ENCODE results near the gene PPP6C.
"Not testable (repeated sequence)": the region's sequence is repeated elsewhere in the genome, so short reads cannot be mapped to it uniquely, and the experiment has no call there.

The PPP6C gene

DNA sequence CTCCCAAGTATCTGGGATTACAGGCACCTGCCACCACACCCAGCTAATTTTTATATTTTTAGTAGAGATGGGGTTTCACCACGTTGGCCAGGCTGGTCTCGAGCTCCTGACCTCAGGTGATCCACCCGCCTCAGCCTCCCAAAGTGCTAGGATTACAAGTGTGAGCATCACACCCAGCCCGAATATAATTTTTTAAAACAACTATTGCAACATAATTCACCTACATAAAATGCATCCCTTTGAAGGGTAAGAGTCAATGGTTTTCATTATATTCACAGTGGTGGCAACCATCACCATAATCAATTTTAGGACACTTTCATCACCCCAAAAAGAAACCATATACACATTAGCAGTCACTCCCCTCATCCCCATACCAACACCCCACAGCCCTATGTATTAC is 9.8 kb downstream of the PPP6C start:
- H3K27ac ChIP-seq (ENCODE audit: low read depth, low read length); H3K4me1 ChIP-seq (ENCODE audit: control insufficient read depth, low read depth, low read length); H2BK5ac ChIP-seq (ENCODE audit: low read length); H2BK15ac ChIP-seq (replicated peaks; ENCODE audit: low read depth); H3K4me3 ChIP-seq (ENCODE audit: low read length); H3K23ac ChIP-seq (ENCODE audit: low read length); H2BK120ac ChIP-seq (ENCODE audit: low read depth, low read length); H3K4me2 ChIP-seq (ENCODE audit: low read length); H2AK5ac ChIP-seq (ENCODE audit: low read length); H4K5ac ChIP-seq (ENCODE audit: low read length); H3K18ac ChIP-seq (ENCODE audit: low read length); H4K8ac ChIP-seq (ENCODE audit: low read depth, low read length); DNase-seq; H3K9ac ChIP-seq (ENCODE audit: low read length); H3K56ac ChIP-seq (ENCODE audit: low read length); H3K27me3 ChIP-seq (ENCODE audit: insufficient read depth, low read length, poor library complexity); H3K36me3 ChIP-seq (ENCODE audit: control insufficient read depth, insufficient read depth, low read length); H3K4ac ChIP-seq (ENCODE audit: low read depth, low read length): not testable (repeated sequence)
- Histone ChIP-seq H3K79me1 (ENCODE audit: low read length) (peaks cover 20% of the 10 kb centered on the region), H3K79me2 (ENCODE audit: control insufficient read depth, insufficient read depth, low read length) (peaks cover 49% of the 10 kb centered on the region)
- WGBS (ENCODE audit: extremely low coverage, insufficient coverage, low lambda C conversion rate), result no CpG with 5 or more reads among the region's 4 CpGs

GRCh38 chr9:125177888-125178287 is 11.7 kb downstream of the PPP6C start:
- H2BK5ac ChIP-seq (ENCODE audit: low read length), result no peak overlapping the region
- H4K8ac ChIP-seq (ENCODE audit: low read depth, low read length), result no peak overlapping the region
- no peak overlapping the region for H3K4ac ChIP-seq (ENCODE audit: low read depth, low read length)
- H4K5ac ChIP-seq (ENCODE audit: low read length), result no peak overlapping the region
- H3K79me1 ChIP-seq (ENCODE audit: low read length), result peaks cover 14% of the 10 kb centered on the region
- H3K36me3 ChIP-seq (ENCODE audit: control insufficient read depth, insufficient read depth, low read length), result no peaks in the 10 kb centered on the region
- no peak overlapping the region for H3K27ac ChIP-seq (ENCODE audit: low read depth, low read length)
- no peak overlapping the region for H3K4me2 ChIP-seq (ENCODE audit: low read length)
- no peak overlapping the region for H2AK5ac ChIP-seq (ENCODE audit: low read length)
- no peaks in the 10 kb centered on the region for H3K27me3 ChIP-seq (ENCODE audit: insufficient read depth, low read length, poor library complexity)
- H3K4me1 ChIP-seq (ENCODE audit: control insufficient read depth, low read depth, low read length), result no peaks in the 10 kb centered on the region
- H3K79me2 ChIP-seq (ENCODE audit: control insufficient read depth, insufficient read depth, low read length), result peaks cover 39% of the 10 kb centered on the region
- no peak overlapping the region for H3K18ac ChIP-seq (ENCODE audit: low read length)
- H3K23ac ChIP-seq (ENCODE audit: low read length), result no peak overlapping the region
- no peak overlapping the region for H2BK120ac ChIP-seq (ENCODE audit: low read depth, low read length)
- H3K56ac ChIP-seq (ENCODE audit: low read length), result no peak overlapping the region
- DNase-seq, result no peak
- H2BK15ac ChIP-seq (replicated peaks; ENCODE audit: low read depth), result no peak overlapping the region
- WGBS (ENCODE audit: extremely low coverage, insufficient coverage, low lambda C conversion rate), result no CpG with 5 or more reads among the region's 1 CpG
- no peak overlapping the region for H3K9ac ChIP-seq (ENCODE audit: low read length)
- no peak overlapping the region for H3K4me3 ChIP-seq (ENCODE audit: low read length)

DNA sequence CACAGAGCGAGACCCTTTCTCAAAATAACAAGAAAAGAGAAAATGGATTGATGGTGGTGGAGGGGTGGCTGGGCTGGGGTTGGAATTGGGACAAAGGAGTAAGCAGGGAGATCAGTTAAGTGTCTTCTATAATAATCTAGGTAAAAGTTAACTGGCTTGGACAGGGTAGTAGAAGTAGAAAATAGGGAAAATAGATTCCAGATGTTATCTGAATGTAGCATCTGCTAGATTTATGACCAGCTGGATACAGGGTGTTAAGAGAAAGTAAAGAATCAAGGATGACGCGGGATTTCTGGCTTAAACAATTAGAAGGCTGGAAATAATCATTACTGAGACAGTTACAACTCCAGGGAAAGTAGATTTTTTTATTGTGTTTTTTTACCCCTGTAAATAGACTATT is 13.0 kb downstream of the PPP6C start:
- H2BK15ac ChIP-seq (replicated peaks; ENCODE audit: low read depth), result no peak overlapping the region

DNA sequence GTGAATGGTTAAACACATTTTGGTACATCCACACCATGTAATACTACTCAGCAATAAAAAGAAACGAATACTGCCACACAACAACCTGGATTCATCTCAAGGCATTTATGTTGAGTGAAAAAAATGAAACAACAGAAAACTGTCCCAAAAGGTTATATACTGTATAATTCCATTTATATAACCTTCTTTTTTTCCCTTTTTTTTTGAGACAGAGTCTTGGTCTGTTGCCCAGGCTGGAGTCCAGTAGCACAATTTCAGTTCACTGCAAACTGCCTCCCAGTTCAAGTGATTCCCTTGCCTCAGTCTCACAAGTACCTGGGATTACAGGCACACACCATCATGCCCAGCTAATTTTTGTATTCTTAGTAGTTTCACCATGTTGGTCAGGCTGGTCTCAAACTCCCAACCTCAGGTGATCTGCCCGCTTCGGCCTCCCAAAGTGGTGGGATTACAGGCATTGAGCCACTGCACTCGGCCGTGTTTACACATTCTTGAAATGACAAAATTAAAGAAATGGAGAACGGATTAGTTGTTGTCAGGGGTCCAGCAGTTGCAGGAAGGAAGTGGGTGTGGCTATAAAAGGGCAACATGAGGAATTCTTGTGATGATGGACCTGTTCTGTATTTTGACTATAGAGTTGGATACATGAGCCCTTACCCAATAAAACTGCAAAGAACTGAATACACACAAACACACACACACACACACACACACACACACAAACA is 17.4 kb downstream of the PPP6C start:
- H4K5ac ChIP-seq (ENCODE audit: low read length), result no peak overlapping the region
- no peak overlapping the region for H3K4me3 ChIP-seq (ENCODE audit: low read length)
- H2AK5ac ChIP-seq (ENCODE audit: low read length), result no peak overlapping the region
- H3K18ac ChIP-seq (ENCODE audit: low read length), result no peak overlapping the region
- H3K23ac ChIP-seq (ENCODE audit: low read length), result no peak overlapping the region
- DNase-seq, result no peak
- H2BK120ac ChIP-seq (ENCODE audit: low read depth, low read length), result no peak overlapping the region
- no peak overlapping the region for H3K4ac ChIP-seq (ENCODE audit: low read depth, low read length)
- H3K27ac ChIP-seq (ENCODE audit: low read depth, low read length), result no peak overlapping the region
- no peaks in the 10 kb centered on the region for H3K36me3 ChIP-seq (ENCODE audit: control insufficient read depth, insufficient read depth, low read length)
- peaks cover 6% of the 10 kb centered on the region for H3K79me1 ChIP-seq (ENCODE audit: low read length)
- no peaks in the 10 kb centered on the region for H3K4me1 ChIP-seq (ENCODE audit: control insufficient read depth, low read depth, low read length)
- no peak overlapping the region for H3K9ac ChIP-seq (ENCODE audit: low read length)
- H3K4me2 ChIP-seq (ENCODE audit: low read length), result no peak overlapping the region
- no peak overlapping the region for H3K56ac ChIP-seq (ENCODE audit: low read length)
- peaks cover 9% of the 10 kb centered on the region for H3K79me2 ChIP-seq (ENCODE audit: control insufficient read depth, insufficient read depth, low read length)
- WGBS (ENCODE audit: extremely low coverage, insufficient coverage, low lambda C conversion rate), result no CpG with 5 or more reads among the region's 6 CpGs
- H2BK5ac ChIP-seq (ENCODE audit: low read length), result no peak overlapping the region
- H2BK15ac ChIP-seq (replicated peaks; ENCODE audit: low read depth), result no peak overlapping the region
- no peaks in the 10 kb centered on the region for H3K27me3 ChIP-seq (ENCODE audit: insufficient read depth, low read length, poor library complexity)
- H4K8ac ChIP-seq (ENCODE audit: low read depth, low read length), result no peak overlapping the region

More for the DNA sequence above, 13.0 kb downstream of the PPP6C start:
- Histone ChIP-seq H3K4ac (ENCODE audit: low read depth, low read length) (no peak overlapping the region), H3K27me3 (ENCODE audit: insufficient read depth, low read length, poor library complexity) (no peaks in the 10 kb centered on the region), H2BK120ac (ENCODE audit: low read depth, low read length) (no peak overlapping the region), H3K23ac (ENCODE audit: low read length) (no peak overlapping the region), H4K5ac (ENCODE audit: low read length) (no peak overlapping the region), H2AK5ac (ENCODE audit: low read length) (no peak overlapping the region), H3K36me3 (ENCODE audit: control insufficient read depth, insufficient read depth, low read length) (no peaks in the 10 kb centered on the region), H3K4me2 (ENCODE audit: low read length) (no peak overlapping the region), H3K79me2 (ENCODE audit: control insufficient read depth, insufficient read depth, low read length) (peaks cover 28% of the 10 kb centered on the region), H2BK5ac (ENCODE audit: low read length) (no peak overlapping the region), H3K27ac (ENCODE audit: low read depth, low read length) (no peak overlapping the region), H3K79me1 (ENCODE audit: low read length) (peaks cover 11% of the 10 kb centered on the region), H4K8ac (ENCODE audit: low read depth, low read length) (no peak overlapping the region), H3K4me3 (ENCODE audit: low read length) (no peak overlapping the region), H3K9ac (ENCODE audit: low read length) (no peak overlapping the region), H3K4me1 (ENCODE audit: control insufficient read depth, low read depth, low read length) (no peaks in the 10 kb centered on the region), H3K18ac (ENCODE audit: low read length) (no peak overlapping the region), H3K56ac (ENCODE audit: low read length) (no peak overlapping the region)
- WGBS (ENCODE audit: extremely low coverage, insufficient coverage, low lambda C conversion rate), result no CpG with 5 or more reads among the region's 3 CpGs
- no peak for DNase-seq

DNA sequence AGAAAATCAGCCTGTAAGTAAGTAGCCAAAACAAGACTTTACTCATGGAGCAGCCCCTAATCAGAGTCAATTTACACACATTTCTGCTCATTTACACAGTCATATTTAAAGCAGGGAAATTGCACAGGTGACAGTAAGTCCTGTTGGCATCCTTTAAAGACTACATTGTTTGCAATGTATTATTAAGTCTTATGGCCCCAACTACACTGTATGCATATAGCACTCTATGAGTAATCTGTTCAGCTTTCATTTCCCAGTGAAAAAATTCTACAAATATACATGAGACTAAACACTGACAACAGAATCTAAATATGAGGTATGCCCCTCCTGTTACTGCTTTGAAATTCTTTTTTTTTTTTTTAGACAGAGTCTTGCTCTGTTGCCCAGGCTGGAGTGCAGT is 19.7 kb downstream of the PPP6C start:
- Histone ChIP-seq H3K4me1 (ENCODE audit: control insufficient read depth, low read depth, low read length) (no peaks in the 10 kb centered on the region), H3K4ac (ENCODE audit: low read depth, low read length) (no peak overlapping the region), H3K79me1 (ENCODE audit: low read length) (peaks cover 1% of the 10 kb centered on the region), H3K9ac (ENCODE audit: low read length) (no peak overlapping the region), H3K18ac (ENCODE audit: low read length) (no peak overlapping the region), H3K79me2 (ENCODE audit: control insufficient read depth, insufficient read depth, low read length) (peaks cover 2% of the 10 kb centered on the region), H4K8ac (ENCODE audit: low read depth, low read length) (no peak overlapping the region), H3K4me2 (ENCODE audit: low read length) (no peak overlapping the region), H2AK5ac (ENCODE audit: low read length) (no peak overlapping the region), H4K5ac (ENCODE audit: low read length) (no peak overlapping the region), H3K23ac (ENCODE audit: low read length) (no peak overlapping the region), H3K27ac (ENCODE audit: low read depth, low read length) (no peak overlapping the region), H2BK5ac (ENCODE audit: low read length) (no peak overlapping the region), H3K4me3 (ENCODE audit: low read length) (no peak overlapping the region), H3K36me3 (ENCODE audit: control insufficient read depth, insufficient read depth, low read length) (no peaks in the 10 kb centered on the region), H3K56ac (ENCODE audit: low read length) (no peak overlapping the region), H2BK120ac (ENCODE audit: low read depth, low read length) (no peak overlapping the region), H3K27me3 (ENCODE audit: insufficient read depth, low read length, poor library complexity) (no peaks in the 10 kb centered on the region), H2BK15ac (replicated peaks; ENCODE audit: low read depth) (no peak overlapping the region)
- DNase-seq, result no peak

- no peaks in the 10 kb centered on the region for H3K27me3 ChIP-seq (ENCODE audit: insufficient read depth, low read length, poor library complexity)
- H3K79me2 ChIP-seq (ENCODE audit: control insufficient read depth, insufficient read depth, low read length), result no peaks in the 10 kb centered on the region
- H3K9ac ChIP-seq (ENCODE audit: low read length), result no peak overlapping the region
- DNase-seq, result no peak
- no peak overlapping the region for H3K4me2 ChIP-seq (ENCODE audit: low read length)
- no peak overlapping the region for H4K5ac ChIP-seq (ENCODE audit: low read length)
- H4K8ac ChIP-seq (ENCODE audit: low read depth, low read length), result no peak overlapping the region
- no CpG with 5 or more reads among the region's 2 CpGs for WGBS (ENCODE audit: extremely low coverage, insufficient coverage, low lambda C conversion rate)
- H3K36me3 ChIP-seq (ENCODE audit: control insufficient read depth, insufficient read depth, low read length), result no peaks in the 10 kb centered on the region
- H2BK120ac ChIP-seq (ENCODE audit: low read depth, low read length), result no peak overlapping the region
- H2BK15ac ChIP-seq (replicated peaks; ENCODE audit: low read depth), result no peak overlapping the region
- no peak overlapping the region for H3K4me3 ChIP-seq (ENCODE audit: low read length)
- H2AK5ac ChIP-seq (ENCODE audit: low read length), result no peak overlapping the region
- no peak overlapping the region for H3K56ac ChIP-seq (ENCODE audit: low read length)
- no peak overlapping the region for H2BK5ac ChIP-seq (ENCODE audit: low read length)
- no peak overlapping the region for H3K27ac ChIP-seq (ENCODE audit: low read depth, low read length)
- no peak overlapping the region for H3K18ac ChIP-seq (ENCODE audit: low read length)
- no peak overlapping the region for H3K4ac ChIP-seq (ENCODE audit: low read depth, low read length)
- H3K79me1 ChIP-seq (ENCODE audit: low read length), result no peaks in the 10 kb centered on the region
- H3K23ac ChIP-seq (ENCODE audit: low read length), result no peak overlapping the region
- no peaks in the 10 kb centered on the region for H3K4me1 ChIP-seq (ENCODE audit: control insufficient read depth, low read depth, low read length)
Observed at GRCh38 chr9:125166762-125167161, 22.8 kb downstream of the PPP6C start.
